ENCODE results near the gene MANSC4. TPM values are rescaled to one million over a fixed set of nuclear protein-coding genes. Genes with fewer than 3 reads are reported as not detected.
A peak's percentile ranks its signal among the peaks of the same experiment; 100 is the strongest.
"Not testable (repeated sequence)": the region's sequence is repeated elsewhere in the genome, so short reads cannot be mapped to it uniquely, and the experiment has no call there.

MANSC4 gene
- total RNA-seq, 1 donor from 2014 or later, result not detected

DNA sequence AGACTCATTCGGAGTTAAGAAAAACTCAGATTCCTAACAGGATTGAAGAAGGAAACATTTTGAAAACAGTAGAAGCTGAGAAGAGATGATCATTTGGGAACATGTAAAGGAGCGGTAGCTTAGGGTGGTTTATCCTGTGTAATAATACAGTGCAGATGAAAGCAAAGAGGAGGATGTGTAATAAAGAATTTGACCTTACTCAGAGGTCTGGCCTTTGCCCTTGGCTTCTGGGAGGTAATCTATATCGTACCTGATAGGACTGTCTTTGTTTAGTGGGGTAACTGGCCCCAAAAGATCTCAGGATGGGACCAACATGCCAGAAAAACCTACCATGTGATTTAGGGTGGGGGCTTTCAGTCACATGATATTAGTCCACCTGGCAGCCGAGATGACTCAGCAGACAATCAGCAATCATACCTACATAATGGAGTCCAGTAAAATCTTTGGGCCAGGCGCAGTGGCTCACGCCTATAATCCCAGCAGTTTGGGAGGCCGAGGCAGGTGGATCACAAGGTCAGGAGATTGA is 23.3 kb downstream of the MANSC4 start:
- no peak for DNase-seq (ENCODE audit: low spot score)
- ATAC-seq, result no peak

DNA sequence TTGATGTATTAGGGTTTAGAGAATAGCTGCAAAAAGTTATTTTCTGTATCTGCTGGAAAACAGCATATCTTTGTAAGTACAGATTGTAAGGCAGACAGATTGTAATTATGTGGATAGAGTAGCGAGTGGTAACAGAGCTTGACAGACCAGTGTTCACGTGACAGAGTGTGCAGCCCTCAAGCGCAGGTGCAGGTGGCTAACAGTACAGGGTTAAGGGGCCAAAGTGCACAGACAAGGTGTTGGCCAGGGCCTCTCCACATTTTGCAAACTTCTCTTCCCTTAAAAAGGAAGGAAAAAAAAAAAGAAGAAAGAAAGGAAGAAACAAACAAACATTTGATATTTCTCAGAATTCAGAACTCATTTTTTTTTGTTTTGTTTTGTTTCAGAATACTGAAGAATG is 25.2 kb downstream of the MANSC4 start:
- ATAC-seq (peak; percentile 92), DNase-seq (ENCODE audit: low spot score) (peak; percentile 86)

DNA sequence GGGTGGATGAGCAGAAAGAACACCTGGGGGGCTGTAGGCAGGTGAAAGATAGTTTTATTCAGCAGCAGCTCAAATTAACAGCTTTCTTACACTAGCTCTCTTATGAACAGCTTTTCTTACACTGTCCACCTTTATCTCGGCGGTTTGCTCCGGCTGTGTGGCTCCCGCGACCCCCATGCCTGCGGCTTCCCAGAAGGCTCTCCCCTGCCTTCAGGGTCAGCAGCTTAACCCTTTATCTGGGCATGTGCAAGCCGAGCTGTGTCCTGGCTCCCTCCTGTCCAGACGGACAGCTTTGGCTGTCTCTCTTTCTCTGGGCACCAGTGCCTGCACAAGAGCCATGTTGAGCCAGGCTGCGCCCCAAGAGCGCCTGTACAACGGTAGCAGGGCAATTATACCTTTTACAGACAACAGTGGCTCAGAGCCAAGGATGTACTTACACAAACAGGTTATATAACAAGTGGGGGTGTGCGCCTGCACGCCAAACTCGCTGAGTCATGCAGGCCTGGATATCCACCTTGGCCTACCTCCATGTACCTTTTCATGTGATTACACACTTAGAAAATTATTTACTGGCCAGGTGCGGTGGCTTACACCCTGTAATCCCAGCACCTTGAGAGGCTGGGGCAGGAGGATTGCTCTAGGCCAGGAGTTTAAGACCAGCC is 28.5 kb downstream of the MANSC4 start:
- peak; percentile 82 for DNase-seq (ENCODE audit: low spot score)
- peak; percentile 61 for ATAC-seq

DNA sequence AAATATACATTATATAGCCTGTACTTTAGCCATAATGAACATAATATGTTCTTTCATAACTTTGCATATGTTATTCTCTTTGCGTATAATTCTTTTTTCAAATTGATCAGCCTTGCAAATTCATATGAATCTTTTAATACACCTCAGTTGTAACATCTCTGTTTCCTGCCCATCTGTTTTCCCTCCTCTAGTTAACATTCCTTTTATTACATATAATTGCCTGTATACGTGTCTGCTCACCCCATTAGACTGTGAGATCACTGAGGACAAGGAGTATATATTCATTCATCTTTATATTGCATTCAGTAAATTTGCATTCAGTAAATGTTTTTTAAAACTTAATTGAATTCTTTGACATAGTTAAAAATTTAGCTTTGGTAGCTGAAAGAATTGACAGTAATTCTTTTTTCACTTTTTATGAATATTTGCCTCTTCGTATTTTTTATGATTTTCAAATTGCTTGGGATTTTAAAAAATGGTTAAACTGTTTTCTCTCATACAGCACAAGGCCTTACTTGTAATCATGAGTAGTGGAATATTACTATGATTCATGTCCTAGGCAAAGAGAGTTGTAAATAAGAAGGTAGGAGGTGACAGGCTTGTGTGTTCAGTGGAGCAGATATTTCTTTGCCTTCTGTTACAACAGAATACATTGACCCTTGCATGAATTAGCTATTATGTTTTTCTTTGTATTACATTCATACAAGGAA is 32.8 kb downstream of the MANSC4 start:
- ATAC-seq (peak; percentile 42), DNase-seq (ENCODE audit: low spot score) (no peak)

DNA sequence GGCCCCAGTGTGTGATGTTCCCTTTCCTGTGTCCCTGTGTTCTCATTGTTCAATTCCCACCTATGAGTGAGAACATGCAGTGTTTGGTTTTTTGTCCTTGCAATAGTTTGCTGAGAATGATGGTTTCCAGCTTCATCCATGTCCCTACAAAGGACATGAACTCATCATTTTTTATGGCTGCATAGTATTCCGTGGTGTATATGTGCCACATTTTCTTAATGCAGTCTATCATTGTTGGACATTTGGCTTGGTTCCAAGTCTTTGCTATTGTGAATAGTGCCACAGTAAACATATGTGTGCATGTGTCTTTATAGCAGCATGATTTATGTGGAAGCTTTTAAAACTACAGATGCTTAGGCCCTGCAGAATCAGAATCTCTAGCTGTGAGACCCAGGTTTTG is 34.3 kb downstream of the MANSC4 start:
- not testable (repeated sequence) for ATAC-seq; DNase-seq (ENCODE audit: low spot score)

DNA sequence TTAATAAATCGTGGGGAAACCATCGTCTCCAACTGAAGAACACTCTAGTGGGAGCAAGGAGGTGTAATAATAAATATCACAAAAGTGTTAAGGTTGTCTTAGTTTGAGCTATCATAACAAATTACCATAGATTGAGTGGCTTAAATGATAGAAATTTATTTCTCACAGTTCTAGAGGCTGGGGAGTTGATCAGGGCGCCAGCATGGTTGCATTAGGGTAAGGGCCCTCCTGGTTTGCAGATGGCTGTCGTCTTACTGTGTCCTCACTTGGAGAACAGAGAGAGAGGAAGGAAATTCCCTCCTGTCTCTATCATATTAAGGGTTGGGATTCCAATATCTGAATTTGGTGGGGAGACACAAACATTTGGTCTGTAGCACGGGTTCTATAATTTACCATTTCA is 36.4 kb downstream of the MANSC4 start:
- DNase-seq (ENCODE audit: low spot score) (no peak), ATAC-seq (no peak)

DNA sequence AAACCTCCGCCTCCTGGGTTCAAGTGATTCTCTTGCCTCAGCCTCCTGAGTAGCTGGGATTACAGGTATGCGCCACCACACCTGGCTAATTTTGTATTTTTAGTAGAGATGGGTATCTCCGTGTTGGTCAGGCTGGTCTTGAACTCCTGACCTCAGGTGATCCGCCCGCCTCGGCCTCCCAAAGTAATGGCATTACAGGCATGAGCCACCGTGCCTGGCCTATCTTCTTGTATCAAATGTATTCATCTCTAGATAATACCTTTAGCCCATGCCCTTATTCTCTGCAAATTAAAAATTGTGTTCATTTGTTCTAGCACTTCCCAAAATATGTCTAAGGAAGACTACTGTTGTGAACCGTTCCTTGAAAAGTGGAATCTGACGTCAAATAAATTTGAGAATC is 45.7 kb downstream of the MANSC4 start:
- not testable (repeated sequence) for ATAC-seq; DNase-seq (ENCODE audit: low spot score)

DNA sequence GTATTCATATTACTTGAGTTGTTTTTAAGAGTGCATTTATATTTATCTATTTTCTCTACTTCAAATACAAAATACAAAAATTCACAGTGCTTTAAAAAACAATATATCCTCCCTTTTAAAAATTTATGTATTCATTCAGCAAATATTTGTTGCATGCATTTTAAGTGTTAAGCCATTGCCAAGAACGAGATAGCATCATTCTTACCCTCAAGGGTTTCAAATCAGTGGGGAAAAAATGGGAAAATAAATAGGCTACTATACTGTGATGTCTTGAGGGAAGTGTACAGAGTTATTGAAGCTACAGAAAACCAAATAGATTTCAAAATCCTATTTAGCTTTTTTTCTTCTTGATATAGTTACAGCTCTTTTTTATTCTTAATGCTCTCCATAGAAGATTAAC is 46.2 kb downstream of the MANSC4 start:
- DNase-seq (ENCODE audit: low spot score) (no peak), ATAC-seq (no peak)

DNA sequence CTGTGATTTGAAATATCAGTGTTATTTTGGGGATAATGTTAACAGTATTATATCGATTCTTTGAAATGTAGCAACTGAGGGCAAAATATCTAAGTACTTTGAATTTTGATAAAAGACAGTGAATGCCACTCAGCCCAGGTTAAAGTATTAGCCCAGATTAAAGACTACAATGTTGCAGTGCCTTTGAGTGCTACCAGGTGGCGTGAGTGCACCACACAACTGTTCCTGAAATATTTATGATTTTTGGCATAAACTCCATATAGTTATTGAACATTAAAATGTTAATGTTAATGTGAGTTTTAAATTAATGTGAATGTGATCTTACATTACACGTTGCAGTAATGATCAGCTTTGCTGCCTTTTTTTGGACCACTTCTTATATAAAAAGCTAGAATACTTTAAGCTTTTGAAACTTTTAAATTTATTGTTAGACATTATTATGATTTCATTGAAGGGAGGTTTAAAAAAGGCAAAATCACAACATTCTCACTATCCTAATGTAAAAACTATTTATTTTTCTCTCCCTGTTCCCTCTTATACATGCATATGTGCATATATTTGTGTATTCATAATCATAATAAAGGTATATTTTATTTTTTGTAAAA is 46.9 kb downstream of the MANSC4 start:
- ATAC-seq, result peak; percentile 87

DNA sequence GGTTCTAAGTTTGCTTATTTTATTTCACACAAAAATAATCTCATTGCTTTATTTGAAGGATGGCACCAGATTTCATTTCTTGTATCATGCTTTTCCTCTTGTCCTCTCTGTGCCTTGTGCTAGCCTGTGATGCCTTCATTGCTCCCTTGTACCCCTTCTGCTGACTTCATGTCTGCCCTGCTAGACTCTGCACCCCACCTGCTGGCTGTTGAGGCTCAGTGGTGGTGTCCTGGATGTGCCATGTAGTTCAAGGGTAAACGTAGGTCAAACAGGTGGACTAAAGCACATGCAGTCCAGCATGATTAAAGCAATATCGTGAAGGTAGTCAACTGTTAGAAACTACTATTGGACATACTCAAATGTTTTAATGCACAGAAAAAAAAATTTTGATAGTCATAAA is 47.8 kb downstream of the MANSC4 start:
- ATAC-seq (peak; percentile 98), DNase-seq (ENCODE audit: low spot score) (peak; percentile 60)

More for the DNA sequence above, 46.9 kb downstream of the MANSC4 start:
- DNase-seq (ENCODE audit: low spot score), result no peak

DNA sequence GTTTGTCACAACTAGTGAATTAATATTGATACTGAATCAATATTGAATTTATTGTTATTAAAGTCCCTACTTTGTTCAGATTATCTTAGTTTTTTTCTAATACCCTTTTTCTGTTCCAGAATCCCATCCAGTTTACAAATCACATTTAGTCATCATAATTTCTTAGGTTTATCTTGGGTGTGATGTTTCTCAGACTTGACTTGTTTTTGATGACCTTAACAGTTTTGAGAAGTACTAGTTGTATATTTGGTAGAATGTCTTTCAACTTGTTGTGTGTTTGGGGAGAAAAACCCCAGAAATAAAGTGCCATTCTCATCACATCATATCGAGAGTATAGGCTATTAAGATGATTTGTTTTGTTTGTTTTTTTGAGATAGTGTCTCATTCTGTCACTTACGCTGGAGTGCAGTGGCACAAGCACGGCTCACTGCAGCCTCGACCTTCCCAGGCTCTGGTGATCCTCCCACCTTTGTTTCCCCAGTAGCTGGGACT is 49.9 kb downstream of the MANSC4 start:
- DNase-seq (ENCODE audit: low spot score), result no peak
- ATAC-seq, result no peak

DNA sequence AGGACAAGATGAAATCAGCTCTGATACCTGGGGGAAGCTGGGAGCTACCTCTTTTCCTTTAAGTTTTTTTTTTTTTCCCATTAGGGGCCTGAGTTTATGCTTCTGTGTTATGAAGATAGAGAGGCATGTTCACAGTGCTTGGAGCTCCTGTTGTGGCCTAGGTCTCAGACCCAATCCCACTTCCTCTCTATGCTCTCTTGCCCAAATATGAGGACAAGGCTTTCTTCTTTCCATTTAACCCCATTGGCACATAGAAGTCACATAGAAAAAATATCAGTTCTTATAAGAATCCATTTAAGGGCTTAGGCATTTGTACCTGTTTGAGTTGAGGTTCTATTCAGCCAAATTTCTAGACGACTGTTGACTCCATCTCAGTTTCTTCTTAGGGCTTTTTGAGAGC is 56.8 kb downstream of the MANSC4 start:
- no peak for ATAC-seq
- DNase-seq (ENCODE audit: low spot score), result no peak

Other genes with a start within 250 kb of the MANSC4 start
- 1.0 TPM for gene REP15, start 83.8 kb downstream of the MANSC4 start, total RNA-seq
- 32.1 TPM for gene MRPS35, start 69.4 kb downstream of the MANSC4 start, total RNA-seq
- 12.2 TPM for gene KLHL42, start within 50 bp of the MANSC4 start, total RNA-seq
- 0.10 TPM for gene PTHLH, start 192.5 kb upstream of the MANSC4 start, total RNA-seq